ENCODE results near the gene PIK3R2.
"Not testable (repeated sequence)": the region's sequence is repeated elsewhere in the genome, so short reads cannot be mapped to it uniquely, and the experiment has no call there.

The PIK3R2 gene

GRCh38 chr19:18203863-18204393 is 51.0 kb downstream of the PIK3R2 start, which contains the start of gene RAB3A:
RAB3A (minus strand) TSS chr19:18204042; CDS start chr19:18202740, 1,302 bp downstream.
- TF ChIP-seq CTCF (IDR thresholded peaks at IDR 0.05; ENCODE audit: insufficient read depth, low read length, poor library complexity, severe bottlenecking), result no peak

GRCh38 chr19:18204394-18205199 is 51.6 kb downstream of the PIK3R2 start:
- DNase-seq (ENCODE audit: extremely low read depth, insufficient read length), result no peak
- Histone ChIP-seq H3K36me3 (ENCODE audit: control insufficient read depth, insufficient read depth, low read length) (peaks cover 4% of the 10 kb centered on the region), H3K4me3 (replicated peaks; ENCODE audit: low read depth, low read length) (peak overlapping the region; percentile 80), H3K27me3 (replicated peaks; ENCODE audit: control insufficient read depth, insufficient read depth, low read length) (peaks cover 2% of the 10 kb centered on the region; the same call in 1 of the 2 replicates)
- TF ChIP-seq CTCF (IDR thresholded peaks at IDR 0.05; ENCODE audit: insufficient read depth, low read length, poor library complexity, severe bottlenecking), result no peak

More at GRCh38 chr19:18203863-18204393, 51.0 kb downstream of the PIK3R2 start, which contains the start of gene RAB3A:
- peak within 1 kb of the TSS; percentile 84 for H3K4me3 ChIP-seq (replicated peaks; ENCODE audit: low read depth, low read length)
- DNase-seq (ENCODE audit: extremely low read depth, insufficient read length), result peak; percentile 100
- peaks cover 2% of the 10 kb centered on the region; the same call in 1 of the 2 replicates for H3K27me3 ChIP-seq (replicated peaks; ENCODE audit: control insufficient read depth, insufficient read depth, low read length)
- peaks cover 4% of the 10 kb centered on the region for H3K36me3 ChIP-seq (ENCODE audit: control insufficient read depth, insufficient read depth, low read length)

GRCh38 chr19:18205200-18205892 is 52.4 kb downstream of the PIK3R2 start:
- Histone ChIP-seq H3K27me3 (replicated peaks; ENCODE audit: control insufficient read depth, insufficient read depth, low read length) (peaks cover 2% of the 10 kb centered on the region), H3K36me3 (ENCODE audit: control insufficient read depth, insufficient read depth, low read length) (peaks cover 2% of the 10 kb centered on the region), H3K4me3 (replicated peaks; ENCODE audit: low read depth, low read length) (peak overlapping the region; percentile 80)
- TF ChIP-seq CTCF (IDR thresholded peaks at IDR 0.05; ENCODE audit: insufficient read depth, low read length, poor library complexity, severe bottlenecking), result no peak
- peak; percentile 61 for DNase-seq (ENCODE audit: extremely low read depth, insufficient read length)

- Histone ChIP-seq H3K27me3 (replicated peaks; ENCODE audit: control insufficient read depth, insufficient read depth, low read length) (peaks cover 2% of the 10 kb centered on the region), H3K4me3 (replicated peaks; ENCODE audit: low read depth, low read length) (no peak overlapping the region), H3K36me3 (ENCODE audit: control insufficient read depth, insufficient read depth, low read length) (no peaks in the 10 kb centered on the region)
- no peak for DNase-seq (ENCODE audit: extremely low read depth, insufficient read length)
- TF ChIP-seq CTCF (IDR thresholded peaks at IDR 0.05; ENCODE audit: insufficient read depth, low read length, poor library complexity, severe bottlenecking), result no peak
Measured at GRCh38 chr19:18206018-18206417, 53.1 kb downstream of the PIK3R2 start.

GRCh38 chr19:18208098-18208951 is 55.4 kb downstream of the PIK3R2 start:
- TF ChIP-seq CTCF (IDR thresholded peaks at IDR 0.05; ENCODE audit: insufficient read depth, low read length, poor library complexity, severe bottlenecking), result peak; percentile 84
- no peaks in the 10 kb centered on the region for H3K36me3 ChIP-seq (ENCODE audit: control insufficient read depth, insufficient read depth, low read length)
- peaks cover 2% of the 10 kb centered on the region for H3K27me3 ChIP-seq (replicated peaks; ENCODE audit: control insufficient read depth, insufficient read depth, low read length)
- DNase-seq (ENCODE audit: extremely low read depth, insufficient read length), result no peak
- no peak overlapping the region for H3K4me3 ChIP-seq (replicated peaks; ENCODE audit: low read depth, low read length)

- DNase-seq (ENCODE audit: extremely low read depth, insufficient read length); H3K36me3 ChIP-seq (ENCODE audit: control insufficient read depth, insufficient read depth, low read length); H3K4me3 ChIP-seq (replicated peaks; ENCODE audit: low read depth, low read length); H3K27me3 ChIP-seq (replicated peaks; ENCODE audit: control insufficient read depth, insufficient read depth, low read length): not testable (repeated sequence)
Measured at GRCh38 chr19:18209912-18210311, 56.9 kb downstream of the PIK3R2 start.

All from GM06990 (cell line).